Measurements from ENCODE around the gene GSG1L.

The GSG1L gene

GRCh38 chr16:27932542-27933135 is 130.9 kb downstream of the GSG1L start:
- Histone ChIP-seq H3K27me3 (ENCODE audit: low read depth, low read length) (no peaks in the 10 kb centered on the region), H3K27ac (ENCODE audit: low read length) (no peak overlapping the region)

GRCh38 chr16:27929818-27930217 is 133.7 kb downstream of the GSG1L start:
- no peaks in the 10 kb centered on the region for H3K27me3 ChIP-seq (ENCODE audit: low read depth, low read length)
- no peaks in the 10 kb centered on the region for H3K4me1 ChIP-seq (ENCODE audit: control insufficient read depth in 1 of 2, insufficient read depth in 2 of 2, low read length in 2 of 2)
- H3K4me3 ChIP-seq (ENCODE audit: low read depth in 1 of 2, low read length in 2 of 2): no peak overlapping the region
- peaks cover 0 to 12% of the 10 kb centered on the region in 2 donors for H3K9me3 ChIP-seq (ENCODE audit: control insufficient read depth in 1 of 2, low read length in 2 of 2)
- no peaks in the 10 kb centered on the region for H3K36me3 ChIP-seq (ENCODE audit: control insufficient read depth in 1 of 2, insufficient read depth in 2 of 2, low read length in 2 of 2)
- no peak overlapping the region for H3K27ac ChIP-seq (ENCODE audit: low read length)

More at GRCh38 chr16:27932542-27933135, 130.9 kb downstream of the GSG1L start:
- Histone ChIP-seq H3K9me3 (ENCODE audit: control insufficient read depth in 1 of 2, low read length in 2 of 2) (peaks cover 0 to 12% of the 10 kb centered on the region in 2 donors), H3K36me3 (ENCODE audit: control insufficient read depth in 1 of 2, insufficient read depth in 2 of 2, low read length in 2 of 2) (no peaks in the 10 kb centered on the region), H3K4me1 (ENCODE audit: control insufficient read depth in 1 of 2, insufficient read depth in 2 of 2, low read length in 2 of 2) (no peaks in the 10 kb centered on the region), H3K4me3 (ENCODE audit: low read depth in 1 of 2, low read length in 2 of 2) (no peak overlapping the region)

GRCh38 chr16:27928542-27928941 is 135.0 kb downstream of the GSG1L start:
- Histone ChIP-seq H3K36me3 (ENCODE audit: control insufficient read depth in 1 of 2, insufficient read depth in 2 of 2, low read length in 2 of 2) (no peaks in the 10 kb centered on the region), H3K27me3 (ENCODE audit: low read depth, low read length) (no peaks in the 10 kb centered on the region), H3K27ac (ENCODE audit: low read length) (no peak overlapping the region), H3K4me1 (ENCODE audit: control insufficient read depth in 1 of 2, insufficient read depth in 2 of 2, low read length in 2 of 2) (no peaks in the 10 kb centered on the region), H3K9me3 (ENCODE audit: control insufficient read depth in 1 of 2, low read length in 2 of 2) (peaks cover 0 to 12% of the 10 kb centered on the region in 2 donors), H3K4me3 (ENCODE audit: low read depth in 1 of 2, low read length in 2 of 2) (no peak overlapping the region)

- no peaks in the 10 kb centered on the region for H3K27me3 ChIP-seq (ENCODE audit: low read depth, low read length)
- H3K4me1 ChIP-seq (ENCODE audit: control insufficient read depth in 1 of 2, insufficient read depth in 2 of 2, low read length in 2 of 2): no peaks in the 10 kb centered on the region
- no peak overlapping the region for H3K27ac ChIP-seq (ENCODE audit: low read length)
- H3K9me3 ChIP-seq (ENCODE audit: control insufficient read depth in 1 of 2, low read length in 2 of 2): peaks cover 0 to 3% of the 10 kb centered on the region in 2 donors
- H3K4me3 ChIP-seq (ENCODE audit: low read depth in 1 of 2, low read length in 2 of 2): no peak overlapping the region
- H3K36me3 ChIP-seq (ENCODE audit: control insufficient read depth in 1 of 2, insufficient read depth in 2 of 2, low read length in 2 of 2): no peaks in the 10 kb centered on the region
Measured at GRCh38 chr16:27927266-27927901, 136.1 kb downstream of the GSG1L start.

GRCh38 chr16:27925612-27926011 is 137.9 kb downstream of the GSG1L start:
- H3K4me3 ChIP-seq (ENCODE audit: low read depth in 1 of 2, low read length in 2 of 2): no peak overlapping the region
- H3K27ac ChIP-seq (ENCODE audit: low read length): no peak overlapping the region
- no peaks in the 10 kb centered on the region for H3K36me3 ChIP-seq (ENCODE audit: control insufficient read depth in 1 of 2, insufficient read depth in 2 of 2, low read length in 2 of 2)
- H3K9me3 ChIP-seq (ENCODE audit: control insufficient read depth in 1 of 2, low read length in 2 of 2): no peaks in the 10 kb centered on the region
- H3K27me3 ChIP-seq (ENCODE audit: low read depth, low read length): no peaks in the 10 kb centered on the region
- no peaks in the 10 kb centered on the region for H3K4me1 ChIP-seq (ENCODE audit: control insufficient read depth in 1 of 2, insufficient read depth in 2 of 2, low read length in 2 of 2)

GRCh38 chr16:27924411-27925118 is 138.9 kb downstream of the GSG1L start:
- H3K9me3 ChIP-seq (ENCODE audit: control insufficient read depth in 1 of 2, low read length in 2 of 2): no peaks in the 10 kb centered on the region
- no peaks in the 10 kb centered on the region for H3K4me1 ChIP-seq (ENCODE audit: control insufficient read depth in 1 of 2, insufficient read depth in 2 of 2, low read length in 2 of 2)
- H3K4me3 ChIP-seq (ENCODE audit: low read depth in 1 of 2, low read length in 2 of 2): no peak overlapping the region
- H3K27me3 ChIP-seq (ENCODE audit: low read depth, low read length): no peaks in the 10 kb centered on the region
- H3K27ac ChIP-seq (ENCODE audit: low read length): no peak overlapping the region
- H3K36me3 ChIP-seq (ENCODE audit: control insufficient read depth in 1 of 2, insufficient read depth in 2 of 2, low read length in 2 of 2): no peaks in the 10 kb centered on the region

- Histone ChIP-seq H3K9me3 (ENCODE audit: control insufficient read depth in 1 of 2, low read length in 2 of 2) (no peaks in the 10 kb centered on the region), H3K36me3 (ENCODE audit: control insufficient read depth in 1 of 2, insufficient read depth in 2 of 2, low read length in 2 of 2) (no peaks in the 10 kb centered on the region), H3K4me3 (ENCODE audit: low read depth in 1 of 2, low read length in 2 of 2) (no peak overlapping the region), H3K4me1 (ENCODE audit: control insufficient read depth in 1 of 2, insufficient read depth in 2 of 2, low read length in 2 of 2) (no peaks in the 10 kb centered on the region), H3K27ac (ENCODE audit: low read length) (no peak overlapping the region), H3K27me3 (ENCODE audit: low read depth, low read length) (no peaks in the 10 kb centered on the region)
Measured at GRCh38 chr16:27923751-27924150, 139.8 kb downstream of the GSG1L start.

- Histone ChIP-seq H3K9me3 (ENCODE audit: control insufficient read depth in 1 of 2, low read length in 2 of 2) (no peaks in the 10 kb centered on the region), H3K27me3 (ENCODE audit: low read depth, low read length) (no peaks in the 10 kb centered on the region), H3K4me3 (ENCODE audit: low read depth in 1 of 2, low read length in 2 of 2) (no peak overlapping the region), H3K4me1 (ENCODE audit: control insufficient read depth in 1 of 2, insufficient read depth in 2 of 2, low read length in 2 of 2) (no peaks in the 10 kb centered on the region), H3K36me3 (ENCODE audit: control insufficient read depth in 1 of 2, insufficient read depth in 2 of 2, low read length in 2 of 2) (no peaks in the 10 kb centered on the region), H3K27ac (ENCODE audit: low read length) (no peak overlapping the region)
Measured at GRCh38 chr16:27922433-27922832, 141.1 kb downstream of the GSG1L start.

- H3K36me3 ChIP-seq (ENCODE audit: control insufficient read depth in 1 of 2, insufficient read depth in 2 of 2, low read length in 2 of 2): no peaks in the 10 kb centered on the region
- no peaks in the 10 kb centered on the region for H3K9me3 ChIP-seq (ENCODE audit: control insufficient read depth in 1 of 2, low read length in 2 of 2)
- no peaks in the 10 kb centered on the region for H3K4me1 ChIP-seq (ENCODE audit: control insufficient read depth in 1 of 2, insufficient read depth in 2 of 2, low read length in 2 of 2)
- no peaks in the 10 kb centered on the region for H3K27me3 ChIP-seq (ENCODE audit: low read depth, low read length)
- H3K27ac ChIP-seq (ENCODE audit: low read length): no peak overlapping the region
- H3K4me3 ChIP-seq (ENCODE audit: low read depth in 1 of 2, low read length in 2 of 2): no peak overlapping the region
Measured at GRCh38 chr16:27921134-27921533, 142.4 kb downstream of the GSG1L start.

- no peaks in the 10 kb centered on the region for H3K4me1 ChIP-seq (ENCODE audit: control insufficient read depth in 1 of 2, insufficient read depth in 2 of 2, low read length in 2 of 2)
- no peaks in the 10 kb centered on the region for H3K9me3 ChIP-seq (ENCODE audit: control insufficient read depth in 1 of 2, low read length in 2 of 2)
- no peaks in the 10 kb centered on the region for H3K36me3 ChIP-seq (ENCODE audit: control insufficient read depth in 1 of 2, insufficient read depth in 2 of 2, low read length in 2 of 2)
- H3K27ac ChIP-seq (ENCODE audit: low read length): no peak overlapping the region
- H3K27me3 ChIP-seq (ENCODE audit: low read depth, low read length): no peaks in the 10 kb centered on the region
- H3K4me3 ChIP-seq (ENCODE audit: low read depth in 1 of 2, low read length in 2 of 2): no peak overlapping the region
Measured at GRCh38 chr16:27920391-27920891, 143.1 kb downstream of the GSG1L start.

- H3K9me3 ChIP-seq (ENCODE audit: control insufficient read depth in 1 of 2, low read length in 2 of 2): no peaks in the 10 kb centered on the region
- no peaks in the 10 kb centered on the region for H3K27me3 ChIP-seq (ENCODE audit: low read depth, low read length)
- no peak overlapping the region for H3K27ac ChIP-seq (ENCODE audit: low read length)
Measured at GRCh38 chr16:27918755-27919154, 144.8 kb downstream of the GSG1L start.

More at GRCh38 chr16:27918755-27919154, 144.8 kb downstream of the GSG1L start:
- Histone ChIP-seq H3K4me3 (ENCODE audit: low read depth in 1 of 2, low read length in 2 of 2) (no peak overlapping the region), H3K36me3 (ENCODE audit: control insufficient read depth in 1 of 2, insufficient read depth in 2 of 2, low read length in 2 of 2) (no peaks in the 10 kb centered on the region), H3K4me1 (ENCODE audit: control insufficient read depth in 1 of 2, insufficient read depth in 2 of 2, low read length in 2 of 2) (no peaks in the 10 kb centered on the region)

All from muscle layer of duodenum (tissue), 2 donors.